Measurements from ENCODE around the gene TRIAP1. TPM values are rescaled to one million over a fixed set of nuclear protein-coding genes. Genes with fewer than 3 reads are reported as not detected.
A peak's percentile ranks its signal among the peaks of the same experiment; 100 is the strongest.

Gene TRIAP1
- total and polyA plus RNA-seq, 8 donors, result 21.9 to 42.4 (median 36.2) TPM

DNA sequence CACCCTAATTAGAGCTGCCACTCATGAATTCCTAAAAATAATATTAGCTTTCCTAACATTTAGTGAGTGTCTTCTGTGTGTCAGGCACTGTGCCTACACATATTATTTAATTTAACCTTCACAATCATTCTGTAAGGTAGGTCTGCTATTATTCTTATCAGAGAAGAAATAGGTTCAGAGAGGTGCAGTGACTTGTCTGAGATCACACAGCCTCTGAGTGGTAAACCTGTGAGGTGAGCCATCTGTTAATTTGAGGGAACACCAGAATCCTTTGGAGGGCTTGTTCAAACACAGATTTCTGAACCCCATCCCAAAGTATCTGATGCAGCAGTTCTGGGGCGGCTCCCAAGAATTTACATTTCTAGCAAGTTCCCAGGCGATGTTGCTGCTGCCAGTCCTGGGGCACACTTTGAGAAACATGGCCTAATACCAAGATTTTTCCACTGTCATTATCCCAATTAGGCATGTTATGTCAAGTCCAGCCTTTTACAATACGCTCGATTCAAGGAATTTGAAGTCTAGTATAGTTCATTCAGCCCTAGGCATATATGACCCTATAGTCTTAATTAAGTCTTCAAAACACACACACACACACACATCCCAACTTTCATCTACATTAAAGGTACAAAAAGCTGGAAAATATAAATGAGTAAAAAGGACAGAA, 28.1 kb downstream of the TRIAP1 start:
- intact Hi-C loops (cut with DNase I), result no loop called here
- DNase-seq (no peak), ATAC-seq (no peak)
- Histone ChIP-seq H3K36me3 (no peaks in the 10 kb centered on the region), H3K27ac (no peak overlapping the region), H3K27me3 (peaks cover 0 to 15% of the 10 kb centered on the region in 2 donors), H3K4me3 (no peak overlapping the region), H3K4me1 (no peaks in the 10 kb centered on the region), H3K9me3 (no peaks in the 10 kb centered on the region)
- no peak for TF ChIP-seq CTCF (IDR thresholded peaks at IDR 0.05)

DNA sequence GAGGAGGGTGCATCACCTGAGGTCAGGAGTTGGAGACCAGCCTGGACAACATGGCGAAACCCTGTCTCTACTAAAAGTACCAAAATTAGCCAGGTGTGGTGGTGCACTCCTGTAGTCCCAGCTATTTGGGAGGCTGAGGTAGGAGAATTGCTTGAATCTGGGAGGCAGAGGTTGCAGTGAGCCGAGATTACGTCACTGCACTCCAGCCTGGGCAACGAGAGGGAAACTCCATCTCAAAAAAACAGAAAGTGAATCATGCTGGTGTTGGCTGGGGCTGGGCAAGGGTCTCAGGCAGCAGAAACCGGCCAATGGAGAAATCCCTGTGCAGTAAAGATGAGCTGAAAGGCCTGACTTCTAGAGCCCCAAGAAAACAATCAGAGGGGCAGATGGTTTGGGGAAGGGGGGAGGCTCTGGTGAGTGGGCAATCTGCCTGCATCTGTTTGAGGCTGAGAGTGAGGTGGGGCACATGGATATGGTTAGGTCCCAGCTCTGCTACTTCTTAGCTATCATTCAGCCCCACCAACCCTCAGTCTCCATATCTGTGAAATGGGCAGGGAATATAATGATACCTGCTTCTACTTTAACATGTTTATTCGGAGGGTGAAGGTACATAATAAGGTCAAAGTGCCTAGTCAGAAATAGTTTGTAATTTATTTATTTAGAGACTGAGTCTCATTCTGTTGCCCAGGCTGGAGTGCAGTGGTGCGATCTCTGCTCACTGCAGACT, 29.5 kb downstream of the TRIAP1 start:
- Histone ChIP-seq H3K27ac (no peak overlapping the region), H3K4me3 (no peak overlapping the region), H3K9me3 (no peaks in the 10 kb centered on the region), H3K36me3 (no peaks in the 10 kb centered on the region), H3K4me1 (no peaks in the 10 kb centered on the region), H3K27me3 (peaks cover 0 to 15% of the 10 kb centered on the region in 2 donors)
- ATAC-seq, result no peak
- intact Hi-C loops (cut with DNase I), result no loop called here
- TF ChIP-seq CTCF (IDR thresholded peaks at IDR 0.05), result no peak
- DNase-seq, result no peak

DNA sequence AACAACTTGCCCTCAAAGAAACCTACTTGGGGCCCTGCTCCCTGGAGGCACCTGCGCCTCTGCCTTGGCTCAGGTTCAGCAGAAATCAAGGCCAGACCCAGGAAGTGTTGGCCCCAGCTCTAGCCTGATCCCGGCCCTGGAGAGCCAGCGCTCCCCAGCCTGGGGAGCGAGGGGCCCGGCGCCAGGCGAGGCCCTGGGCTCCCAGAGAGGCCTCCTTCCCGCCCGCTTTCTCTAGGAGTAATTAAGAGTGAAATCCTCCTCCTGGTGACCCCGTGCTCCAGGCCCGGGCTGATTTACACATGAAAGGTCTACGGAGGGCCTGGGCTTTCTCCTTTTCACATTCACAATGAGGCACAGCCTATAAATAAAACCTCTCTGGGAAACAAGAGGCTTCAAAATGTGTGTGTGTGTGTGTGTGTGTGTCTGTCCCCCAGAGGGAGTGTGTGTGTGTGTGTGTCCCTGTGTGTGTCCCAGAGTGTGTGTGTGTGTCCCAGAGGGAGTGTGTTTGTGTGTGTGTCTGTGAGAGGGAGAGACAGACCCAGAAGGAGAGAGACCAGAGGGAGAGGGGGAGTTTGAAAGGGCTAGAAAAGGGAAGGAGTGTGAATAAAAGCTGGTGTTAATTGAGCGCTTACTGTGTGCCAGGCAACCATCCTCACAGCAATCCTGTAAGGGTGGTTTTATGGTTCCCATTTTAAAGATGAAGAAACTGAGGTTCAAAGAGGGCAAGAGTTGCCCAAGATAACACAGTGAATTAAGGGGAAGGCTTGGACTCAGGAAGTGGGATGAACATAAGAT, 32.1 kb downstream of the TRIAP1 start:
- intact Hi-C loops (cut with DNase I), result no loop called here
- ATAC-seq, result peak; percentile 64
- no peak for TF ChIP-seq CTCF (IDR thresholded peaks at IDR 0.05)
- Histone ChIP-seq H3K4me1 (no peaks in the 10 kb centered on the region), H3K27ac (no peak overlapping the region), H3K27me3 (peaks cover 0 to 4% of the 10 kb centered on the region in 2 donors), H3K36me3 (no peaks in the 10 kb centered on the region), H3K4me3 (no peak overlapping the region), H3K9me3 (no peaks in the 10 kb centered on the region)
- peak in 1 of 4 donors; percentile 30 for DNase-seq

DNA sequence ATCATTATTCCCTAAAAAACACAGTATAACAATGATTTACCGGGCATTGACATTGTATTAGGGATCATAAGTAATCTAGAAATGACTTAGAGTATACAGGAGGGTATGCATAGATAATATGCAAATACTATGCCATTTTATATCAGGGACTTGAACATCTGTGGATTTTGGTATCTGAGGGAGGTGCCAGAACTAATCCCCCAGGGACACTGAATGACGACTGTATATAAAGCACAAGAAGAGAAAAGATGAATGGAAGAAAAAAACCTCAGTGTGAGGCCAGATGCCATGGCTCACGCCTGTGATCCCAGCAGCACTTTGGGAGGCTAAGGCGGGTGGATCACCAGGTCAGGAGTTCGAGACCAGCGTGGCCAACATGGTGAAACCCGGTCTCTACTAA, 33.8 kb downstream of the TRIAP1 start:
- no peak for DNase-seq
- intact Hi-C loops (cut with DNase I), result no loop called here
- Histone ChIP-seq H3K36me3 (no peaks in the 10 kb centered on the region), H3K27me3 (peaks cover 0 to 3% of the 10 kb centered on the region in 2 donors), H3K27ac (no peak overlapping the region), H3K9me3 (no peaks in the 10 kb centered on the region), H3K4me3 (no peak overlapping the region), H3K4me1 (no peaks in the 10 kb centered on the region)
- no peak for ATAC-seq
- TF ChIP-seq CTCF (IDR thresholded peaks at IDR 0.05), result no peak

DNA sequence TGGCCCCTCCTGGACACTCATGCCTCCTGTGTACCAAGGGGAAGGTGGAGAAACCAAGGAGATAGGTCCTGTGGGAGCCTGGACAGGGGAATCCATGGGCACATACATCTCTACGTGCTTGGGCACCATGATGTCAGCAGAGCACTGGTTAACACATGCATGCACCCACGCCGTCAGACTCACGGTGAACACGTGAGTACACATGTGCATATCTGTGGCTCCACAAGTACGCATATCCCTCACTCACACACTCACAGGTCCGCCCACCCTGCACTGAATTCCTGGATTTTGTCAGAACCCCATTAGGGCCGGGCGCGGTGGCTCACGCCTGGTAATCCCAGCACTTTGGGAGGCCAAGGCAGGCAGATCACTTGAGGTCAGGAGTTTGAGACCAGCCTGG, 37.4 kb downstream of the TRIAP1 start:
- H3K4me3 ChIP-seq, result no peak overlapping the region
- no peaks in the 10 kb centered on the region for H3K36me3 ChIP-seq
- no peak for DNase-seq
- intact Hi-C loops (cut with DNase I), result no loop called here
- no peak overlapping the region for H3K27ac ChIP-seq
- TF ChIP-seq CTCF (IDR thresholded peaks at IDR 0.05), result no peak
- ATAC-seq, result no peak
- H3K9me3 ChIP-seq, result no peaks in the 10 kb centered on the region
- H3K27me3 ChIP-seq, result peaks cover 0 to 3% of the 10 kb centered on the region in 2 donors
- H3K4me1 ChIP-seq, result no peaks in the 10 kb centered on the region
